Left ventricle myocardium inferior (tissue), 1 donor: ENCODE results near the gene TMED3. TPM values are rescaled to one million over a fixed set of nuclear protein-coding genes. Genes with fewer than 3 reads are reported as not detected.

ENCODE experiments used
- DNase-seq: peaks from one replicate; pipeline ENCODE4 v3.0.0-alpha.2; 2020
- H3K27ac ChIP-seq: fragments of 200-600 bp; replicated peaks from 2 replicates; pipeline ENCODE4 v1.8.0; 2021
- H3K27me3 ChIP-seq: fragments of 200-600 bp; 2 replicates; pipeline ENCODE4 v1.8.0; 2021; ENCODE audit warnings: low read depth
- H3K36me3 ChIP-seq: fragments of 200-600 bp; 2 replicates; pipeline ENCODE4 v1.8.0; 2021
- H3K4me1 ChIP-seq: fragments of 200-600 bp; 2 replicates; pipeline ENCODE4 v1.8.0; 2021
- H3K4me3 ChIP-seq: fragments of 200-600 bp; 2 replicates; pipeline ENCODE4 v1.8.0; 2021; ENCODE audit warnings: mild to moderate bottlenecking, moderate library complexity
- H3K9me3 ChIP-seq: fragments of 200-600 bp; replicated peaks from 2 replicates; pipeline ENCODE4 v1.8.0; 2021
- CTCF ChIP-seq: fragments of 200-600 bp; IDR thresholded peaks from 2 replicates; pipeline ENCODE4 v1.8.0; 2021; ENCODE audit warnings: antibody characterized with exemption, mild to moderate bottlenecking, borderline replicate concordance
- intact Hi-C: fragments of 100-400 bp; cut with micrococcal nuclease; formaldehyde crosslinking; loops from one replicate; pipeline ENCODE4 v1.11.0; 2022
- total RNA-seq: library from RNA; stranded (reverse); fragmentation: NEBNext Ultra II Directional; extraction: Animal tissue kit (Norgen Biotek cat#: 25700); gene quantifications from one replicate; pipeline ENCODE4 v1.2.1, GENCODE V29; 2021
- donor health status: DM: no; HTN: yes; CAD: no; lungs with severe emphysema.

The TMED3 gene
- total RNA-seq, 1 donor from 2014 or later: 22.8 TPM

- Histone ChIP-seq H3K36me3 (no peaks in the 10 kb centered on the region), H3K4me1 (no peaks in the 10 kb centered on the region), H3K9me3 (no peaks in the 10 kb centered on the region), H3K27me3 (peaks cover 88% of the 10 kb centered on the region), H3K4me3 (no peak overlapping the region), H3K27ac (no peak overlapping the region)
- intact Hi-C loops: no loop called here
- no peak for TF ChIP-seq CTCF
- peak; percentile 35 for DNase-seq
Observed at GRCh38 chr15:79283252-79284048, 27.5 kb upstream of the TMED3 start.

GRCh38 chr15:79290642-79291275 is 20.2 kb upstream of the TMED3 start:
- H3K27me3 ChIP-seq: peaks cover 34% of the 10 kb centered on the region
- no peak for DNase-seq
- no peaks in the 10 kb centered on the region for H3K36me3 ChIP-seq
- no peaks in the 10 kb centered on the region for H3K9me3 ChIP-seq
- H3K4me3 ChIP-seq: no peak overlapping the region
- H3K27ac ChIP-seq: no peak overlapping the region
- intact Hi-C loops: no loop called here
- no peak for TF ChIP-seq CTCF
- H3K4me1 ChIP-seq: no peaks in the 10 kb centered on the region

GRCh38 chr15:79292011-79292410 is 18.9 kb upstream of the TMED3 start:
- intact Hi-C loops: no loop called here
- TF ChIP-seq CTCF: no peak
- Histone ChIP-seq H3K27ac (no peak overlapping the region), H3K4me3 (no peak overlapping the region), H3K27me3 (peaks cover 29% of the 10 kb centered on the region), H3K4me1 (no peaks in the 10 kb centered on the region), H3K9me3 (no peaks in the 10 kb centered on the region), H3K36me3 (no peaks in the 10 kb centered on the region)
- DNase-seq: no peak

GRCh38 chr15:79294075-79294474 is 16.8 kb upstream of the TMED3 start:
- intact Hi-C loops: no loop called here
- Histone ChIP-seq H3K27ac (no peak overlapping the region), H3K4me1 (no peaks in the 10 kb centered on the region), H3K36me3 (no peaks in the 10 kb centered on the region), H3K4me3 (no peak overlapping the region), H3K27me3 (peaks cover 25% of the 10 kb centered on the region), H3K9me3 (no peaks in the 10 kb centered on the region)
- no peak for DNase-seq
- TF ChIP-seq CTCF: no peak

- no peaks in the 10 kb centered on the region for H3K36me3 ChIP-seq
- H3K27ac ChIP-seq: no peak overlapping the region
- no peak for TF ChIP-seq CTCF
- H3K4me1 ChIP-seq: no peaks in the 10 kb centered on the region
- no peaks in the 10 kb centered on the region for H3K9me3 ChIP-seq
- peaks cover 41% of the 10 kb centered on the region for H3K27me3 ChIP-seq
- intact Hi-C loops: no loop called here
- no peak overlapping the region for H3K4me3 ChIP-seq
- DNase-seq: no peak
Observed at GRCh38 chr15:79296583-79296982, 14.3 kb upstream of the TMED3 start.
